GM21786 (cell line): ENCODE results near the gene SHLD2.
"Not testable (repeated sequence)": the region's sequence is repeated elsewhere in the genome, so short reads cannot be mapped to it uniquely, and the experiment has no call there.

Source experiments
- ATAC-seq: cut with Tn5 transposase; IDR thresholded peaks from one replicate; pipeline ENCODE4 v1.9.1; 2021; ENCODE audit not compliant: unreplicated experiment

SHLD2 gene

DNA sequence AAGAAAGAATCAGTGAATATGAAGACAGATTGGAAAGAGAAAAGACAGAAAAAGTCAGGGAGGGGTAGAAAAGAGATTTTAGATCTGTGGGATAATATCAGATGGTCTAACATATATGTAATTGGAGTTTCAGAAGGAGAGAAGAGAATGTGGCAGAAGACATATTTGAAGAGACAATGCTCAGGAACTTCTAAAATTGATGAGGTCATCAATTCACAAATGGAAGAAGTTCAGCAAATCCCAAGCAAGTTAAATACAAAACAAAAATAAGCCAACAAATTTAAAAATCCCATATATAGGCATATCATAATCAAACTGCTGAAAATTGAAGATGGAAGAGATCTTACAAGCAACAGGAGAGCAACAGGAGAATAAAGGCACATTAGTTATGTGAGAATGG, 42.5 kb downstream of the SHLD2 start:
- ATAC-seq = not testable (repeated sequence)

DNA sequence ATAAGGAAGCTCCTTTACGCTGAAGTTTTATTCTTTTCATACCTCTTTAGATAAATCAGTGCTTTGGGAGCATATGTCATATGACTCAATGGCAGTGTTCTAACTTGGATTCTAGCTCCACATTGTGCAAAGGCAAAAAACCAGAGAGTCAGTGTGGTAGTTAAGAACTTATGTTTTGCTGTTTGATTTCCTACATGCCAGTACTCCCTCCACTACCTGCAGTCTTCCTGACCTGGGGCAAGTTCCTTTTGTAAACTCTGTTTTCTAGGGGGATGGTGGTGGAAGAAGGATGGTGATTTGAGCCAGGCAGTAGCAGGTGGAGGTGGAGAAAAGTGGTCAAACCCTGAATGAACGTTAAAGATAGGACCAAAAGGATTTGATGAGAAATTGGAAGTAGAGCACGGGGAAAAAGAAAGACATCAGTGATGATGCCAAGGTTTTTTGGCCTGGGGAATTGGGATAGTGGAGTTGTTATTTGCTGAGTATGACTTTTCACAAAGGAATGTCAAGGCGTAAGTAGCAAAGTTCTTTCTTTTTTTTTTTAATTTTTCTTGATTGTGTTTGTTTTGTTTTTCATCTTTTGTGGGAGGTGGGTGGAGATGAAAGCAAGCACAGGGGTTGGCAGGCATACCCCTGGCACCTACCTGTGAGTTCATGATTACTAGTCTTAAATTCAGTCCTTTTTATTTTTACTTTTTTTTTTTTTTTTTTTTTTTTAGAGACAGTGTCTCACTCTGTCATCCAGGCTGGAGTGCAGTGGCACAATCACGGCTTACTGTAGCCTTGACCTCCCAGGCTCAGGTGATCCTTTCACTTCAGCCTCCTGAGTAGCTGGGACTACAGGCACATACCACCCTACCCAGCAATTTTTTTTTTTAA, 47.5 kb downstream of the SHLD2 start:
- not testable (repeated sequence) for ATAC-seq

DNA sequence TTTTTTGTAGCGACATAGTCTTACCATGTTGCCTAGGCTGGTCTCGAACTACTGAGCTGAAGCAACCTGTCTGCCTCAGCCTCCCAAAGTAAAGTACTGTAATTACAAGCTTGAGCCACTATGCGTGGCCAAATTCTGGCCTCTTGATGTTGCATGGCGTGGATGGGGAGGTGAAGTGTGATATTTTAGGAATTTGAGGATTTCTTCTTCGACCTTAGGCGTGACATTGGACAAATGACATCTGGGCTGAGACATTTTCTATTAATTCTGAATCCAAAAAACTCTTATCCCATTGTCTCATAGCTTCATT, 48.1 kb downstream of the SHLD2 start:
- not testable (repeated sequence) for ATAC-seq

DNA sequence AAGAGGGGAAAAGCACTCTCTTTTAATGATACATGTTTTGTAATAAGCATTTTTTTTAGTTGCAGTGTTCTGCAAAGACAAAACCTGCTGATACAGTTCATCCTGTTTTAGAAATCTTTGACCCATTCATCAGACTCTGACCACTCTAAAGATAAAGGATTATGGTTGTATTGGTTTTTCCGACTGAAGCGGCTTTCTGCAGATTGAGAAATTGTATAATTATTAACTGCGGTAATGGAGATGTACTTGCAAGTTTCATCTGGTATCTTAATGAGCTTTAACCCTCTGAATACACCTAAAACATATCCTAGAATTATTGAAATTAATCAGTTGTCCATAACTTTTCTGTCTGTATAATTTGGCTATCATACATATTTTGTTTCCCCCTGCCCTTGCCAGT, 50.6 kb downstream of the SHLD2 start:
- not testable (repeated sequence) for ATAC-seq

DNA sequence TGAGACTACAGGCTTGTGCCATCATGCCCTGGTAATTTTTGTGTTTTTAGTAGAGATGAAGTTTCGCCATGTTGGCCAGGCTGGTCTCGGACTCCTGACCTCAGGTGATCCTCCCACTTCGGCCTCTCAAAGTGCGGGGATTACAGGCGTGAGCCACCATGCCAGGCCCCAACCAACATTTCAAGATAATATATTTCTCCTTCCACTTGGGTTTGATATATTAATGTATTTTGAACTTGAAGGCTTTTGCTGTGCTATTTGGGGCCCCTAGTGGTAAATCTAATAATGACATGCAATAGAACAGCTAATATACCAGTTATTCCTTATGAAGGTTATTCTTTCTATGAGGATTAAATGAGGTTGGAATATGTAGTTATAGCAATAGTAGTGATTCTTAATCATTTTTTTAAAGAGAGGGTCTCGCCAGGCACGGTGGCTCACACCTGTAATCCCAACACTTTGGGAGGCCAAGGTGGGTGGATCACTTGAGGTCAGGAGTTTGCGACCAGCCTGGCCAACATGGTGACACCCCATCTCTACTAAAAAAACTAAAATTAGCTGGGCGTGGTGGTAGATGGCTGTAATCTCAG, 54.1 kb downstream of the SHLD2 start:
- ATAC-seq = not testable (repeated sequence)

DNA sequence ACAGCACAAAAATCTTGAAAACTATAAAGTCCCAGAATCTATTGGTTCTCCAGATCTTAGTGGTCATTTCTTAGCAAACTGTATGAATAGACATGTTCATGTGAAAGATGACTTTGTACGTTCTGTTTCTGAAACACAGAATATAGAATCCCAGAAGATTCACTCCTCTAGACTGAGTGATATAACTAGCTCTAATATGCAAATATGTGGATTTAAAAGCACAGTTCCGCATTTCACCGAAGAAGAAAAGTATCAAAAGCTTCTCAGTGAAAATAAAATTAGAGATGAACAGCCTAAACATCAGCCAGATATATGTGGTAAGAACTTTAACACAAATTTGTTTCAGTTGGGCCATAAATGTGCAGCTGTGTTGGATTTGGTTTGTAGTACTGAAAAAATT, 56.5 kb downstream of the SHLD2 start:
- ATAC-seq = not testable (repeated sequence)

DNA sequence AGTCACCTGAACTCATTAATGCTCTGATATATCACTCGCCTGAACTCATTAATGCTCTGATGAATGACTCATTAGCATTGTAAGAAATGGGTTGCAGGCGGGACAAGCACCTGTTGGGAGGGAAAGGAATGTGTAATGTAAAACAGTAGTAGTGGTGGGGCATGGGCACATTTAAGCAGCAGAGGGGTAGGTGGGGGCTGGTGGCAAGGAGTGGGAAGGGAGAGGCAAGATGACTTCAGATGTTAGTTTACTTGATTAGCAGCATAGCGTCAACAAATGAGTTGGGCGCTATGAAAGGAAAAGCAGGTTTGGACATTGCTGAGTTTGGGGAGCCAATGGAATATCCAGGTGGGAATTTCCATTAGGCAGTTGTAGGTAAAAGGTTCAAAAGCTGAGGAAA, 61.8 kb downstream of the SHLD2 start:
- not testable (repeated sequence) for ATAC-seq

DNA sequence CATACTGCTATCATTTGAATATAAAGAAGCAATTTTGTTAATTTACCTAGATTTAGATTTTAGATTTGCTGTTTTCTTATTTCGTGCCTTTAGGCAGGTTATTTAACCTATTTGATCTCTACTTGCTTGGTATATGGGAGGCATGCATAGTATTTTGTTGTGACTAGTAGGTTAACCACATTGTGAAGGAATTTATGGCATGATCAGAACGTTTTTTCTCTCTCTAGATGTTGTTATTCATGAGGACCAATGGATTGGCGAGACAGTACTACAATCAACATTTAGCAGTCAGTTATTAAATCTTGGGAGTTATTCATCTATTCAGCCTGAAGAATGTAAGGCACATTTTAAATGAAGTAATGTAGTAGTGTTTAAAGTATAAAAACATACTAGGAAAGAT, 62.8 kb downstream of the SHLD2 start:
- ATAC-seq = not testable (repeated sequence)

DNA sequence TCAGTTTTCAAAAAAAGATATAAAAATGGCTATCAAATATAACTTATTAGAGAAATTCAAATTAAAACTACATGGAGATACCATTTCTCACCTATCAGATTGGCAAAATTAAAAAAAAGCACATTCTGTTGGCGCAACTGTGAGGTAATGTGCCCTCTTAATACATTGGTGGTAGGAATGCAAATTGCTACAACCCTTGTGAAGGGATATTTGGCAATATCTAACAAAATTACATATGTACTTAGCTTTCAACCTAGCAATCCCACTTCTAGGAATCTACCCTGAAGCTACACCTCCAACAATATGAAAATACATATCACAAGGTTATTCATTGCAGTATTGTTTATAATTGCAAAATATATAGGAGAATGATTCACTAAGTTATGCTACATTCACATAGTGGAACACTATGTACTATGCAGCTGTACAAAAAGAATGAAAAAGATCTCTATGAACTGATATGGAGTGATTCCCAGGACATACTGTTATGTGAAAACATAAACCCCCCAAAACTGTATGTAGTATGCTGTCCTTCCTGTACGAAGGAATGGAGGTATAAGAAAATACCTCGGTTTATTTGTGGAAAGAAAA, 67.8 kb downstream of the SHLD2 start:
- ATAC-seq = not testable (repeated sequence)

DNA sequence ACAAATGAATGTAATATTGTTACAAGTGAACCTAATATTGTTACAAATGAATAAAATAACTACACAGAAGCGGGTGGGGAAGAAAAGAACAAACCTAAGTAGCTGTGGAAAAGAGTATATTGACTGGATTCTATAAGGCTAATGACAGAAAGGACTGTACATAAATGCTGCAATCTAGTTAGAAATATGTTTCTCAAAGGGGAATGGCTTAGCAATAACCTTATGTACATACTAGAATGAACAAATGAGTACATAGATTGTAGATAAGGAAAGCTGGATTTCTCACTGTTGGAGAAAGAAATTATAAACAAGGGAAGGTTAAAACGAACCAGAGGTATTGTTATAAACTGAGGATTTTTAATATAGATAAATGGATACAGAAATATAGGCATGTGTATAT, 68.4 kb downstream of the SHLD2 start:
- not testable (repeated sequence) for ATAC-seq

DNA sequence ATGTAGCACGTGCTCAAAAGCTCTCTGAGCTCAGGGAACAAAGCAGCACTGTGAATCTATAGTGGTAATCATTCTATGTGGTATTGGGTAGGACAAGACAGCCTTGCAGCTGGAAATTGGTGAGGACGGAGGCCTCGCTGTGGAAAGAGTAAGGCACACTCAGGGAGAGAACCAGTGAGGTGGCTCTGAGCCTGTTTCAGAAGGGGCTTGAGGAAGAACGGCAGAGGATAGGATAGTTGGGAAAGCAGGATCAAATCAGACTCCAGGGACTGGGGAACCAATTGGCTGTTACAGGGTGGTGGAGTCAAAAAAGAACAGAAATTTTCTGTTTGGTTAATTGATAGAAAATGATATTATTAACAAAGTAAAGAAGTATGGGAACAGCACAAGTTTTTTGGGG, 74.9 kb downstream of the SHLD2 start:
- ATAC-seq = not testable (repeated sequence)

DNA sequence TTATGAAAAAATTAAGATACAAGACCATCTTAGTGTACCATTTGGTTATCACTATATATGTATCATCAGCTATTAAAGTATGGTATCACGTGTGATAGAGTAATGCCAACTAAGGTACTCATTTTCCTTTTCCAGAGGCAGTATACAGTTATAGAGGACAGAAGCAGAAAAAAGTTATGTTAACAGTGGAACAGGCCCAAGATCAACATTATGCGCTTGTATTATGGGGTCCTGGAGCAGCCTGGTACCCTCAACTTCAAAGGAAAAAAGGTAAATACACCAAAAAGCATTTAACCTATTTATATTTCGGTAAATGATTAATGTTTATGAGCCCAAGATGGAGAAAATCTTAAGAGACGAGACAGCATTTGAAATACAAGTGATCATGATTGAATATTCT, 75.7 kb downstream of the SHLD2 start:
- not testable (repeated sequence) for ATAC-seq

DNA sequence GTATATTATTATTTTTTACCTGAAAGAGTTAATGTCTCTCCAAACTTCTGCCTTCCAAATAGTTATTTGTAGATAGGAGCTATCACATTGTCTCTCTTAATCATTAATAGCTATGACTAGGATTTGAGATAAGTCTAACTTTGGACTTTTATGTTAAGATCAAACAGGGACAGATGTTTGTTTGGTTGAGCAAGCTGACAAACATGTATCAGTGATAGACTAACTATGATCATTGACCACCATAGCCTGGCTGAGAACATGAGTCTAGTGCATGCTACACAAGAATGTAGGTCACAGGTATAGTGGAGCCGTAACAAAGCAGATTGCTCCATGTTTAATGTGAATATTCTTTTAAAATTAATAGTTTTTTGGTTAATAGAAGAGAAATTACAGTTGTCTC, 76.7 kb downstream of the SHLD2 start:
- not testable (repeated sequence) for ATAC-seq

DNA sequence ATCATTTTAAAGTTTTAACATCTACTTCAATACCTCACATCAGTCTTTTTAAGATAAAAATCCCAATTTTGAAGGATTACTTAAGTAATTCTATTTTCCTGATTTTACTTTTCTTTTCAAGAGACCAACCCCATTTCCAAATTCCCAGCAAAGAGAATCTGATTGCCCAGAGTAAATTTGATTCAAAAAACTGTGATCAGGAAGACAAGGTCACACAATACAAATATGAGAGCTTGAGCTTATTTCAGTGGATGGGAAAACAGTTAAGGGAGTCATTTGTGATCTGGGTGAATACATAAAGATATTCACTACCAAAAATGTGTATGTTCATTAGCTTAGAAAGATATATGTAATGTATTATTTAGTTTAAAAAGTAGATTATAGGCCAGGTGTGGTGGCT, 77.2 kb downstream of the SHLD2 start:
- ATAC-seq = not testable (repeated sequence)

DNA sequence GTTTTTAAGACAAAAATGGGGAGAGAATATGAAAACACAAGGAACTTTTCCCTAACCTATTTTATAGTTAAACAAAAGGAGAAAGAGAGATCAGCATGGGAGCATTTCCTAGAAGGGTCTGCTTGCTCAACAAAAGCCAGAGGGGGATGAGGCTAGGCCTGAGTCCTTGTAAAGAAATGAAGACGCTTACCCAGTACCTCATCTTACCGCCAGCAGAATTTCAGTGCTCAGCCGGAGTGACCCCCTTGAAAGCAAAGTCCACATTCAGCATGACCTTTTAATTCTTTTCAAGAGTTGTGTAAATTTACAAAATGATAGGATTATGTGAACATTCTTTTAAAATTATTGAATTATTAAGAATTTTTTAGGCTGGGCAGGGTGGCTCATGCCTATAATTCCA, 82.6 kb downstream of the SHLD2 start:
- not testable (repeated sequence) for ATAC-seq

DNA sequence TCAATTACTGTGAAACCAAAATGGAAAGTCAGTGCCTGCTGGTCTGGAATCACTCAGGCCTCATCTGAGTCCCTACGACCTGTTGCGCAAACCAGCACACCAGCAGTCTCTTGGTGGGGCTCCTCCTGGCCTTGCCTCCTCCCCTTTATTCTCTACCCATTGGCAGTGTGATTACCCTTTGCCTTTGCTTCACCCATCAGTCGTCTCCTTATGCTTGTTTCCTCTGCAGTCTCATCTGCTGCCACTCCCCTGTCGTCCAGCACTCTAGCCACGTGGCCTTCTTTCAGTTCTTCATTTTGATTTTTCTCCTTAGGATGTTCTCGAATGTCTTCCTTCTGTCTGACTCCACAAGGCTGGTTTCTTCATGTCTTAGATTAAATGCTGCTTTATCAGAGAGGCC, 89.4 kb downstream of the SHLD2 start:
- not testable (repeated sequence) for ATAC-seq

DNA sequence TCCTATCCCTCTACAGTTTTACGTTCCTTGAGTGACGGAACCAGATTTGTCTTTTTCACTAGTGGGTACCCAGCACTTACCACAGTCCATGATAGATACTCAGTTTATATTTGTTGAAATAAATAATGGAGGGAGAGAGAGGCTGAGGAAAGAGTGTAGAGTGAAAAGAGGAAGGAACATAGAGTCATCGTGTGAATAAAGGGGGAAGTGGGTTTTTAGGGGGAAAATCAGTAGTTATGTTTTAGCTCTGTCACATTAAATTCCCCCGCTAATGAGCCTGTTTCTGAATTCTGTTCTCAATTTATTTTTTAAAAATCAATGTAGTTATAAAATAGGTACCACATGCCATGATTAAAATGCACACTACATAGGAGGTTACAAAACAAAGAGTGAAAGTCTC, 91.0 kb downstream of the SHLD2 start:
- not testable (repeated sequence) for ATAC-seq

DNA sequence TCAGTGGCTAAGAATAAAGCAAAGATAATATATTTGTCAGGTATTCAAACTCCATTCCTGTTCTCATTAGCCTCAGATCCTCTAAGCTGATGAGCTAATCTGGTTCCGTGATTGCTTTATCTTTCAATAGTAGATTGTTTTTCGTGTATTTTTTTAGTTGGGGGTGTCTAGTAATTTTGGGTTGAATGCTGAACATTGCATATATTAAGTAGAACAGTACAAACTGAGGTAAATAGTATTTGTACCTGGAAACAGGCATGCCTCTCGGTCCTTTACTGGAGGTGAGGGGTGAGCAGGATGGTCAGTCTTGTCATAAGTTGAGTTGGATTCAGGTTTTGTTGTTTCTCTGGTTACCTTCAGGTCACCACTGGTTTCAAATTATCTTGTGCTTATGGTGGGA, 92.6 kb downstream of the SHLD2 start:
- not testable (repeated sequence) for ATAC-seq

DNA sequence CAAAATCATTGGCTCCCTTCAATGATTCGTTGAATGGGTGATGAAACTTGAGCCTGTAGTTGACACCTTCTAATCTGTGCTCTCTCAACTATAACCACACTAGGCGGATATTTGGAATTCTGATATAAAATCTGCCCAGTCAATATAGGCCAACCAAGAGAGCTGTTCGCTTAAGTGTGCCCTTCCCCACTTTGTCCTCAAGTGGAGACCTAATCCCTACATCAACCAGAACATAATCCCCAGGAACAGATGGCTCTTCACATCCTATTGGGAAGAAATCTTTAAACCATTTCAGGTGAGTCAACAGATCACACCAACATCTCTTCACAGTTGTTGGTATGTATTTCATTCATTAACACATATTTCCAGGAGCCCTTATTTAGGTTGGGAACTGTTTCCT, 96.8 kb downstream of the SHLD2 start:
- not testable (repeated sequence) for ATAC-seq

DNA sequence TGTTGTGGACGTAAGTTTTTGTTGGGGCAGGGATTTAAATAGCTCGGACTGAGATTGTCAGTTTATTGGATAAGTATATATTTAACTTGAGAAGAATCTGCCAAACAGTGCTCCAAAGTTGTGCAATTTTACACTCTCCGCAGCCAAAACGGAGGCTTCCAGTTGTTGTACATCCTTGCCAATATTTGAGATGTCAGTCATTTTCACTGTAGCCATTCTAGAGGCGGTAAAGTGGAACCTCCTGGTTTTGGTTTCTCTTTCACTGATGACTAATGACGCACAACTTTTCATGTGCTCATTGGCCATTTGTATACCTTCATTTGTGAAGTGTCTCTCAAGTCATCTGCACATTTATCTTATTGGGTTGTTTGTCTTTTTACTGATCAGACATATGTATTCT, 105.9 kb downstream of the SHLD2 start:
- ATAC-seq = peak; percentile 49

DNA sequence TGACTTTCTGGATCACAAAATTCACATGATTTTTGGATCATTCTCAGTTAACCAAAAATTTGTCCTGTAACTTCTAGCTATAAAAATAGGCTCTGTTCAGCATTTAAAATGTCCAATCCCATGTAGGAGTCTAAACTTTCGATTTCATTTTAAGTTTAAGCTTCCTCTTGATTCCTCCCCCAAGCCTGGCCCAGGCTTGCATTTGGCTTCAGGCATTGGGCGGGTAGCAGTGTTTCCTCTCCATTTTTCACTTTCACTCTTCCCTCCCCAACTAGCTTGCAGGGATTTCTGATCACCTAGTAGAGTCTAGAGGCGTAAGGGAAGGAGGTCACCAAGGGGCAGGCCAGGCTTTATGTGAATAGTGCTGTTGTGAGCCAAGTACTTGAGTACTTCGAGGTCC, 109.8 kb downstream of the SHLD2 start:
- ATAC-seq = not testable (repeated sequence)

DNA sequence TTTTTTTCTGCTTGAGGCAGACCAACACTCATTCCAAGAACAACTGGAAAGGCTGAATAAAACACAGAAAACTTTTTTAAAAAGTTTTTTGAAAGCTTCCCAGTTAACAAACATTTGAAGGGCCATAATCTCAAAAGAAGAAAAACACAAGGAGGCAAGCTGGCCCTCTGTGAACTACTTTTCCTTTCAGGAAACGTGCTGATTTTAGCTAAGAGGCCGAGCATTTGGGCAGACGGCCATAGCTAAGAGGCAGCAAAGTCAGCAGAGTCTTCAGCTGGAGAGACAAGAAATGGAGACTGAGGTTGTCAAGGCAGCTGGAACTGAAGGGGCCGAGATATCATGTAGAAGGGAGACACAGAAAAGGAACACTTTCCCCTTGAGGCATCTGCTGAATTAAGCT, 111.9 kb downstream of the SHLD2 start:
- ATAC-seq = not testable (repeated sequence)
